GM12878 (cell line): ENCODE data around the gene DDX55. TPM values are rescaled to one million over a fixed set of nuclear protein-coding genes. Genes with fewer than 3 reads are reported as not detected.

Experiments
- CHD2 ChIP-seq: IDR thresholded peaks from 2 replicates; pipeline ENCODE4 v1.6.1; 2011; ENCODE audit warnings: low read depth, low read length, improper control_type of control experiment, borderline replicate concordance
- GATAD2B ChIP-seq: fragments of 450-650 bp; conservative IDR thresholded peaks from 2 replicates; pipeline ENCODE4 v1.6.1; 2017; ENCODE audit warnings: low read depth, mild to moderate bottlenecking, moderate library complexity
- HDAC2 ChIP-seq: fragments of 200-600 bp; sonication (generic); IDR thresholded peaks from 2 replicates; pipeline ENCODE4 v1.6.1; 2017
- MEF2B ChIP-seq: fragments of 450-650 bp; IDR thresholded peaks from 2 replicates; pipeline ENCODE4 v1.6.1; 2018; ENCODE audit warnings: mild to moderate bottlenecking, moderate library complexity; ENCODE audit not compliant: partially characterized antibody, poor library complexity, severe bottlenecking
- NR2C1 ChIP-seq: fragments of 450-650 bp; IDR thresholded peaks from 2 replicates; pipeline ENCODE4 v1.6.1; 2017; ENCODE audit warnings: antibody characterized with exemption, mild to moderate bottlenecking, moderate library complexity
- NR2F1 ChIP-seq: fragments of 450-650 bp; conservative IDR thresholded peaks from 2 replicates; pipeline ENCODE4 v1.6.1; 2017; ENCODE audit warnings: mild to moderate bottlenecking
- PAX5 ChIP-seq: IDR thresholded peaks from 2 replicates; pipeline ENCODE4 v1.6.1; 2011; ENCODE audit warnings: low read depth, low read length, borderline replicate concordance
- SIN3A ChIP-seq: IDR thresholded peaks from 2 replicates; pipeline ENCODE4 v1.6.1; 2012; ENCODE audit warnings: low read depth, low read length, improper control_type of control experiment
- ZNF217 ChIP-seq: fragments of 450-650 bp; IDR thresholded peaks from 2 replicates; pipeline ENCODE4 v1.6.1; 2017; ENCODE audit warnings: antibody characterized with exemption, mild to moderate bottlenecking
- ZNF622 ChIP-seq: fragments of 450-650 bp; IDR thresholded peaks from 2 replicates; pipeline ENCODE4 v1.6.1; 2017; ENCODE audit warnings: mild to moderate bottlenecking, inconsistent platforms
- polyA plus RNA-seq, 11 experiments: library from polyadenylated mRNA; depleted of rRNA in 4 of 11; unstranded in 6 of 11; stranded (reverse) in 5 of 11; fragments of >200 nt; fragmentation: Nextera tagmentation in 4 of 11; fragmentation: Illumina TruSeq in 1 of 11; extraction: Ambion mirVana in 4 of 11; extraction: Trizol in 1 of 11; gene quantifications; 1 replicate in 1 of 11; 2 replicates in 10 of 11; pipeline versions ENCODE4 v1.2.1 to v1.2.3, GENCODE V29; 2011 to 2016; ENCODE audit warnings: inconsistent platforms in 2 of 11, missing spikeins in 2 of 11, low read depth in 1 of 11
- total RNA-seq, 4 experiments: library from RNA; depleted of rRNA in 3 of 4; stranded (reverse); fragments of >200 nt in 3 of 4; fragmentation: Illumina TruSeq in 1 of 4; extraction: Trizol in 1 of 4; gene quantifications; 2 replicates each; pipeline versions ENCODE4 v1.2.1 to v1.2.3, GENCODE V29; 2013 to 2021
- TF ChIP-seq, protein P1 (sequence below): fragments of 450-650 bp; IDR thresholded peaks from 2 replicates; pipeline ENCODE4 v1.6.1; 2017; ENCODE audit warnings: antibody characterized with exemption, mild to moderate bottlenecking, moderate library complexity
- TF ChIP-seq, protein P2 (sequence below): fragments of 450-650 bp; formaldehyde crosslinking; IDR thresholded peaks from 2 replicates; pipeline ENCODE4 v1.5.0; 2022; ENCODE audit warnings: mild to moderate bottlenecking, missing genetic modification characterization
- TF ChIP-seq, protein P3 (sequence below): fragments of 150-350 bp; IDR thresholded peaks from 2 replicates; pipeline ENCODE4 v1.6.1; 2014; ENCODE audit warnings: mild to moderate bottlenecking, low read depth, low read length
- TF ChIP-seq, protein P4 (sequence below): IDR thresholded peaks from 2 replicates; pipeline ENCODE4 v1.6.1; 2011; ENCODE audit warnings: borderline replicate concordance, low read depth, mild to moderate bottlenecking, moderate library complexity, low read length; ENCODE audit not compliant: insufficient read depth, poor library complexity, severe bottlenecking
- TF ChIP-seq, protein P5 (sequence below): fragments of 450-650 bp; IDR thresholded peaks from 2 replicates; pipeline ENCODE4 v1.6.1; 2016; ENCODE audit warnings: mild to moderate bottlenecking

DDX55 gene
- total and polyA plus RNA-seq, 10 of the 15 experiments (the other 5 are each of a cell fraction or from before 2014, with no cell fraction given) = 4.5 to 42.4 (median 33.4) TPM

DNA sequence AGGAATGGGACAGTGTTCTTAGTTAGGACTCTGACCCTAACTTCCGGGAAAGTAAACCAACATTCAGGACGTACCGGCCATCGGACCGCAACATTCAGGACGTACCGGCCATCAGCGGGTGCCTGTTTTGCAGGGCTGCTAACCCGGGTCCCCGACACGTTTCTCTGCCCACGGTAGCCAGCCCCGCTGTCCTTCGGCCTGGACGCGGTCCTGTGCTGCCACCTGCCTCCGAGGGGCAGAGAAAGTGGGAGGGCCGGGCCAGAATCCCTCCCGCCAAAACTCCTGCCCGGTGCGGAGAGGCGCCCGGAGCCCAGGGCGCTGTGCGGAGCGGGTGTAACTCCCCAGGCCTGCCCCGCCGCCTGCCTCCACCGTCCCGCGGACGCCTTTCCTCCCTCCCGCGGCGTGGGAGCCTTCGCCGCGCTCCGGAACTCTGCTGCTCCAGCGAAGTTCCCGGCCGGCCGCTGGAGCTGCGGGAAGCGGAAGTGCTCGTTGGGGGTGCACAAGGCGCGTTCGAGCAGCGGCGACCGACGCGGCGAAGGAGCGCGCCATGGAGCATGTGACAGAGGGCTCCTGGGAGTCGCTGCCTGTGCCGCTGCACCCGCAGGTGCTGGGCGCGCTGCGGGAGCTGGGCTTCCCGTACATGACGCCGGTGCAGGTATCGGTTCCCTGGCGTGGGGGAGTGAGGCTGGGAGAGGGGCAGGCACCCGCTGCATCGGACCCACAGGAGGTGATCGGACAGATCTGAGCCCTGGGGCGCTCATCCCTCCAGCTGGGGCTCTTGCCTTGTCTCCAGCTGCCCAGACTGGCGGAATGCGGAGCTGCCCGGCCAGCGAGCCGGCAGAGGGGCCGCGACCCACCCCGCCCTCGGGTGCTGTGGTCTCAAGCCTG lies at the start of gene DDX55 (continued):
- TF ChIP-seq, protein P1, sequence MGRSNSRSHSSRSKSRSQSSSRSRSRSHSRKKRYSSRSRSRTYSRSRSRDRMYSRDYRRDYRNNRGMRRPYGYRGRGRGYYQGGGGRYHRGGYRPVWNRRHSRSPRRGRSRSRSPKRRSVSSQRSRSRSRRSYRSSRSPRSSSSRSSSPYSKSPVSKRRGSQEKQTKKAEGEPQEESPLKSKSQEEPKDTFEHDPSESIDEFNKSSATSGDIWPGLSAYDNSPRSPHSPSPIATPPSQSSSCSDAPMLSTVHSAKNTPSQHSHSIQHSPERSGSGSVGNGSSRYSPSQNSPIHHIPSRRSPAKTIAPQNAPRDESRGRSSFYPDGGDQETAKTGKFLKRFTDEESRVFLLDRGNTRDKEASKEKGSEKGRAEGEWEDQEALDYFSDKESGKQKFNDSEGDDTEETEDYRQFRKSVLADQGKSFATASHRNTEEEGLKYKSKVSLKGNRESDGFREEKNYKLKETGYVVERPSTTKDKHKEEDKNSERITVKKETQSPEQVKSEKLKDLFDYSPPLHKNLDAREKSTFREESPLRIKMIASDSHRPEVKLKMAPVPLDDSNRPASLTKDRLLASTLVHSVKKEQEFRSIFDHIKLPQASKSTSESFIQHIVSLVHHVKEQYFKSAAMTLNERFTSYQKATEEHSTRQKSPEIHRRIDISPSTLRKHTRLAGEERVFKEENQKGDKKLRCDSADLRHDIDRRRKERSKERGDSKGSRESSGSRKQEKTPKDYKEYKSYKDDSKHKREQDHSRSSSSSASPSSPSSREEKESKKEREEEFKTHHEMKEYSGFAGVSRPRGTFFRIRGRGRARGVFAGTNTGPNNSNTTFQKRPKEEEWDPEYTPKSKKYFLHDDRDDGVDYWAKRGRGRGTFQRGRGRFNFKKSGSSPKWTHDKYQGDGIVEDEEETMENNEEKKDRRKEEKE = no peak
- TF ChIP-seq ZNF217 (peak; percentile 16; the same call in 1 of the 2 replicates), NR2F1 (peak; percentile 74; the same call in 1 of the 2 replicates), GATAD2B (peak; percentile 94), HDAC2 (0 out of 2 replicates have a peak, but pooled peaks have one; percentile 30), PAX5 (peak; percentile 64; the same call in 1 of the 2 replicates), MEF2B (peak; percentile 60), CHD2 (peak; percentile 75), SIN3A (peak; percentile 95), NR2C1 (peak; percentile 77), ZNF622 (no peak)
- TF ChIP-seq, protein P2, sequence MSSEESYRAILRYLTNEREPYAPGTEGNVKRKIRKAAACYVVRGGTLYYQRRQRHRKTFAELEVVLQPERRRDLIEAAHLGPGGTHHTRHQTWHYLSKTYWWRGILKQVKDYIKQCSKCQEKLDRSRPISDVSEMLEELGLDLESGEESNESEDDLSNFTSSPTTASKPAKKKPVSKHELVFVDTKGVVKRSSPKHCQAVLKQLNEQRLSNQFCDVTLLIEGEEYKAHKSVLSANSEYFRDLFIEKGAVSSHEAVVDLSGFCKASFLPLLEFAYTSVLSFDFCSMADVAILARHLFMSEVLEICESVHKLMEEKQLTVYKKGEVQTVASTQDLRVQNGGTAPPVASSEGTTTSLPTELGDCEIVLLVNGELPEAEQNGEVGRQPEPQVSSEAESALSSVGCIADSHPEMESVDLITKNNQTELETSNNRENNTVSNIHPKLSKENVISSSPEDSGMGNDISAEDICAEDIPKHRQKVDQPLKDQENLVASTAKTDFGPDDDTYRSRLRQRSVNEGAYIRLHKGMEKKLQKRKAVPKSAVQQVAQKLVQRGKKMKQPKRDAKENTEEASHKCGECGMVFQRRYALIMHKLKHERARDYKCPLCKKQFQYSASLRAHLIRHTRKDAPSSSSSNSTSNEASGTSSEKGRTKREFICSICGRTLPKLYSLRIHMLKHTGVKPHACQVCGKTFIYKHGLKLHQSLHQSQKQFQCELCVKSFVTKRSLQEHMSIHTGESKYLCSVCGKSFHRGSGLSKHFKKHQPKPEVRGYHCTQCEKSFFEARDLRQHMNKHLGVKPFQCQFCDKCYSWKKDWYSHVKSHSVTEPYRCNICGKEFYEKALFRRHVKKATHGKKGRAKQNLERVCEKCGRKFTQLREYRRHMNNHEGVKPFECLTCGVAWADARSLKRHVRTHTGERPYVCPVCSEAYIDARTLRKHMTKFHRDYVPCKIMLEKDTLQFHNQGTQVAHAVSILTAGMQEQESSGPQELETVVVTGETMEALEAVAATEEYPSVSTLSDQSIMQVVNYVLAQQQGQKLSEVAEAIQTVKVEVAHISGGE (CRISPR knock-in tag) = peak; percentile 99
- TF ChIP-seq, protein P3, sequence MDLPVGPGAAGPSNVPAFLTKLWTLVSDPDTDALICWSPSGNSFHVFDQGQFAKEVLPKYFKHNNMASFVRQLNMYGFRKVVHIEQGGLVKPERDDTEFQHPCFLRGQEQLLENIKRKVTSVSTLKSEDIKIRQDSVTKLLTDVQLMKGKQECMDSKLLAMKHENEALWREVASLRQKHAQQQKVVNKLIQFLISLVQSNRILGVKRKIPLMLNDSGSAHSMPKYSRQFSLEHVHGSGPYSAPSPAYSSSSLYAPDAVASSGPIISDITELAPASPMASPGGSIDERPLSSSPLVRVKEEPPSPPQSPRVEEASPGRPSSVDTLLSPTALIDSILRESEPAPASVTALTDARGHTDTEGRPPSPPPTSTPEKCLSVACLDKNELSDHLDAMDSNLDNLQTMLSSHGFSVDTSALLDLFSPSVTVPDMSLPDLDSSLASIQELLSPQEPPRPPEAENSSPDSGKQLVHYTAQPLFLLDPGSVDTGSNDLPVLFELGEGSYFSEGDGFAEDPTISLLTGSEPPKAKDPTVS = peak; percentile 57; the same call in 1 of the 2 replicates
- TF ChIP-seq, protein P4, sequence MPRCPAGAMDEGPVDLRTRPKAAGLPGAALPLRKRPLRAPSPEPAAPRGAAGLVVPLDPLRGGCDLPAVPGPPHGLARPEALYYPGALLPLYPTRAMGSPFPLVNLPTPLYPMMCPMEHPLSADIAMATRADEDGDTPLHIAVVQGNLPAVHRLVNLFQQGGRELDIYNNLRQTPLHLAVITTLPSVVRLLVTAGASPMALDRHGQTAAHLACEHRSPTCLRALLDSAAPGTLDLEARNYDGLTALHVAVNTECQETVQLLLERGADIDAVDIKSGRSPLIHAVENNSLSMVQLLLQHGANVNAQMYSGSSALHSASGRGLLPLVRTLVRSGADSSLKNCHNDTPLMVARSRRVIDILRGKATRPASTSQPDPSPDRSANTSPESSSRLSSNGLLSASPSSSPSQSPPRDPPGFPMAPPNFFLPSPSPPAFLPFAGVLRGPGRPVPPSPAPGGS = peak; percentile 67
- TF ChIP-seq, protein P5, sequence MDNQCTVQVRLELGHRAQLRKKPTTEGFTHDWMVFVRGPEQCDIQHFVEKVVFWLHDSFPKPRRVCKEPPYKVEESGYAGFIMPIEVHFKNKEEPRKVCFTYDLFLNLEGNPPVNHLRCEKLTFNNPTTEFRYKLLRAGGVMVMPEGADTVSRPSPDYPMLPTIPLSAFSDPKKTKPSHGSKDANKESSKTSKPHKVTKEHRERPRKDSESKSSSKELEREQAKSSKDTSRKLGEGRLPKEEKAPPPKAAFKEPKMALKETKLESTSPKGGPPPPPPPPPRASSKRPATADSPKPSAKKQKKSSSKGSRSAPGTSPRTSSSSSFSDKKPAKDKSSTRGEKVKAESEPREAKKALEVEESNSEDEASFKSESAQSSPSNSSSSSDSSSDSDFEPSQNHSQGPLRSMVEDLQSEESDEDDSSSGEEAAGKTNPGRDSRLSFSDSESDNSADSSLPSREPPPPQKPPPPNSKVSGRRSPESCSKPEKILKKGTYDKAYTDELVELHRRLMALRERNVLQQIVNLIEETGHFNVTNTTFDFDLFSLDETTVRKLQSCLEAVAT = no peak
